ENCODE results near the gene METRN. TPM values are rescaled to one million over a fixed set of nuclear protein-coding genes. Genes with fewer than 3 reads are reported as not detected.

The METRN gene
- 58.6 to 221 TPM (median 196 TPM) in 5 replicates for total RNA-seq (2022; extraction: Qiagen RNA extraction)

DNA sequence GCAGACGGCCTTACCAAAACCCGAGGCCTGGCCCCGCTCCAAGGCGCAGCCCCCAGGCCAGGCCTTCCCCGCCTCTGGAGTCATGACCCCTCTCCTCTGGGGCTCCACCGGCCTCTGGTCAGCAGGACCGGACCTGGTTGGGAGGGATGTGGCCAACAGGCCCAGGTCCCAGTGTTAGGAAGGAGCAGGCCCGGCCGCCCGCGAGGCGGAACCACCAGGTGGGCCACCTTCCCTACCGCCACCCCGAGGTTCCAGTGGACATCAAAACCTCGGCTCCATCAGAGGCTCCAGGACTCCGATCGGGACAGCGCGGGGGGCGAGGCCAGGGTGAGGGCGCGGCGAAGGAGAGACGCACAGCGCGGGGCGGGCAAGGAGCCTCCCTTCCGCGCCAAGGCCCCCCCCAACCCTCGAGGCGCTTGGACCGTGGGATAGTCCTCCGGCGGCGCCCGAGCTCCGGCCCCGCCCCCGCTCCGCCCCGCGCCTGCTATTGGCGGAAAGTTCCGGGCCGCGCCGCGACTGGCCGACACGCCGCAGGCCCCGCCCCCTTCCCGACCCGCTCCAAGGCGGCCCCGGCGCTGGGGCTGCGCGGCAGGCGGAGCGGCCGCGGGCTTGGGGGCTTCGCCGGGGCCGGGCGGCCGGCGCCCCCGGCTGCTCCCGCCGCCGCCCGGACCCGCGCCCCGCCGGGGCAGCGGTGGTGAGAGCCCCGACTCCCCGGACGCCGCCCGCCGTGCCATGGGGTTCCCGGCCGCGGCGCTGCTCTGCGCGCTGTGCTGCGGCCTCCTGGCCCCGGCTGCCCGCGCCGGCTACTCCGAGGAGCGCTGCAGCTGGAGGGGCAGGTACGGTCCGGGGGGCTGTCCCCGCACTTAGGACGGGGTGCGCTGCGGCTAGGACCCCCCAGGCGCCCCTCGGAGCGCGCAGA is at the start of gene METRN:
METRN (plus strand) TSS at position 561 of the 919 bp plus-strand sequence; CDS start at position 733, 172 bp downstream.

DNA sequence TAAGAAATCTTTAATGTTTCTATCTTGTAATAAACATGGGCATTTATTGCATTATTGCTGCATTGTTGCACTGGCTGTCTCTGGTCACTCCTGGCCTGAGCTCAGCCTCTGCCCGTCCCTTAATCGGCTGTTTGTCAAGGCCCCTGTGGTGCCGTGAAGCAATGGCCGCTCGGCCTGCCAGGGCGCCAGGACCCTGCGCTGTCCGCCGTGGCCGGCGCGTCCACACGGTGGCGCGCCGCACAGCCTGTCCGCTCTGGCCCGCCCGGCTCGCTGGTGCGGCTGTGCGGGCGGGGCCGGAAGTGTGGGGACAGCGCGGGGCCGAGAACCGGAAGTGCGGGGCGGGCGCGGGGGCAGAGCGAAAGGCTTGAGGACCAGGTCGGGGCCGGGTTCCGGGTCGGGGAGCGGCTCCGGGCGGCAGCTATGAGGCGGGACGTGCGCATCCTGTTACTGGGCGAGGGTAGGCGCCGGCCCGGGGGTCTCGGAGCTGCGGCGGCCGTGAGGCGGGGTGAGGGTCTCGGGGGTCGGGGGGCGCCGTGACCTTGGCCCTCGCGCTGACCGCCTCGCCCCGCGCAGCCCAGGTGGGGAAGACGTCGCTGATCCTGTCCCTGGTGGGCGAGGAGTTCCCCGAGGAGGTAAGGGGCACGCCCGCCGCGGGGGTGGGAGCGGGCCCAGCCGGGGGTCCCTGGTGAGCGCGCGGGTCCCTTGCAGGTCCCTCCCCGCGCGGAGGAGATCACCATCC is 47.0 kb upstream of the METRN start, which contains the start of gene RHOT2:
RHOT2 (plus strand) TSS at position 353 of the 739 bp plus-strand sequence; CDS start at position 421, 68 bp downstream.

DNA sequence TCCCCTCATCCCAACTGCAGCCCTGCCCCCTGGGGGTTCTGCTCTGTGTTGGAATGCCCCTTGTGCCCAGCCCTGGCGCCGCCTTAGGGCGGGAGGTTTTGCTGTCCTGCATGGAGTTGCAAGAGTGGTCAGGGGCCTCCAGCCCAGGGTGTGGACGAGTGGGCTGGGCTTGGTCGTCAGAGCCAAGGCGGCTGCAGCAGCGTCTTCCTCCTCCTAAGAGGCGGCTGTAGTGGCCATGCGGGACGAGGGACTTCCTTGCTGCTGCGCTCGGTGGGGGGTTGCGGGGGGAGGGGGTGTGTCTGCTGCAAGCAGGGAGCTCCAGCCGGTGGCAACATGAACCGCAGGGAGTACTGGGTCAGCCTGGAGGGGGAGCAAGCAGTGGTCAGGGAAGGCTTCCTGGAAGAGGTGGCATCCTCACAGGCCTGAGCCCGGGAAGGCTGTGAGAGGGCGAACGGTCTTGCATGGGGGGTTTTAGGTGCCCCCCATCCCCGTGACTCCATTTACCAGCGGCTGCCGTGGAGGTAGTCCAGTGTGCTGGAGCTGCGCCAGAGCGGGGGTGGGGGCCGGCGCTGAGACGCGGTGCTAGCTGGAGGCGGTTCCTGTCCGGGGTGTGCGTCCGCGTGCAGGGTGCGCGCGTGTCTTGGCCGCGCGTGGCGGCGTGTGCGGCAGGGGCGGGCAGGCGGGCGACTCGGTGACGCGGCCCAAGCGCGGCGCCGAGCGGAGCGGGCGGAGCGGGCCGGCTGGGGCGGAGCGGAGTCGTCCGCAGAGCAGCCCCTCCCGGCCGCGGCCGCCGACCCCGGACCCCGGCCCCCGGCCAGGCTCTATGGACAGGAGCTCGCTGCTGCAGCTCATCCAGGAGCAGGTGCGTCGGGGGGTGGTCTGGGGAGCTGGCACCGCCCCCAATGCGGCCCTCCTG is 39.7 kb upstream of the METRN start, which contains the start of gene RHBDL1:
RHBDL1 (plus strand) TSS at position 704 of the 916 bp plus-strand sequence; CDS start at position 824, 120 bp downstream.

DNA sequence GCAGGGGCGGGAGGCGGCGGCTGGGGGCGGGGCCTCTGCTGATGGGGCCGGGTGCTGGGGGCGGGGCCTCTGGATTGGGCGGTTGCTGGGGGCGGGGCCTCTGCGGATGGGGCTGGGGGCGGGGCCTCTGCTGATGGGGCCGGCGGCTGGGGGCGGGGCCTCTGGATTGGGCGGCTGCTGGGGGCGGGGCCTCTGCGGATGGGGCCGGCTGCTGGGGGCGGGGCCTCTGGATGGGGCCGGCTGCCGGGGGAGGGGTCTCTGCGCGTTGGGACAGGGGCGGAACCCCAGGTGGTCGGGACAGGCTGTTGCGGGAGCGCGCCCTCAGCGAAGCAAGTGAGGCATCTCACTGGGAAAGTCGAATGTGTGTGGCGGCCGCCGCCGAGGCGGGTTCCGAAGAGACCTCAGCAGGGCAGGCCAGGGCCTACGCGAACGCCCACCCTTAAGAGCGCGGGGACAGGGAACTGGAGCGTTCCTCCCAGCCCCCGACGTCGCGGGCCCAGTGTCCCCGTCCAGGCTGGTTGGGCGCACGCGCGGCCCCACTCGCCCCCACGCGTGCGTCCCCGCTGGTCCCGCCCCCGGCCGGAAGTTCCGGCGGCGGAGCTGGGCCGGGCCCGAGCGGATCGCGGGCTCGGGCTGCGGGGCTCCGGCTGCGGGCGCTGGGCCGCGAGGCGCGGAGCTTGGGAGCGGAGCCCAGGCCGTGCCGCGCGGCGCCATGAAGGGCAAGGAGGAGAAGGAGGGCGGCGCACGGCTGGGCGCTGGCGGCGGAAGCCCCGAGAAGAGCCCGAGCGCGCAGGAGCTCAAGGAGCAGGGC is 34.9 kb upstream of the METRN start, which contains the start of gene STUB1:
STUB1 (plus strand) TSS at position 597 of the 811 bp plus-strand sequence; CDS start at position 713, 116 bp downstream.

DNA sequence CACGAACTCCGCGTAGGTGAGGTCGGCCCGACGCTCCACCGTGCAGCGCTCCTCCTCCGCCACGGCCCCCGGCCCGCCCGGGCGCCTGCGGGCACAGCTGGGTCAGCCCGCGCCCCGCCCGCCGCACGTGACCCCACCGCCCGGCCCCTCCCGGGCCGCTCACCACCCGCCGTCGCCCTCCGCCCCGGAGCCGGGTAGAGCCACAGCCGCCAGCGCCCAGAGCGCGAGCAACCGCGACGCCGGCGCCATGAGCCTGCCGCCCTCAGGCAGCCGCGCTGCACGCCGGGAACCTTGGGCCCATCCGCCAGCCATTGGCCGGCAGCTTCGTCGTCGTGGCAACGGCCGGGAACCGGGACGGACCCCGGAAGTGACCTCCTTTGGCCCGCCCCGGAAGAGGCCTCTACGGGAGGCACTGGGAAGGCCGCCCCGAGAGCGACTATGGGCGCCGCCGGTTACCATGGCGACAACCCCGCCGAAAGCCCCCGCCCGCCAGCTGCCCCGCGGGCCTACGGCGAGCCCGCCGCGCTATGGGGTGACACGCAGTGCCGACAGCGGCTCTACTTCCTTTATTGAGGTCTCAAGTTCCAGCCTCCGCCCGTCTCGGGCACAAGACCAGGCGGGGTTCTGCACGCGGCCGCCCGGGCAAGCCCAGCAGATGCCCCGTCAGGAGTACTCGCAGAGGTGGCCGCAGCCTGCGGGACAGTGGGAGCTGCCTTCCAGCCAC is 30.7 kb upstream of the METRN start, which contains the start of gene JMJD8:
JMJD8 (minus strand) TSS at position 264 of the 724 bp plus-strand sequence; CDS start at position 249, 15 bp downstream.

DNA sequence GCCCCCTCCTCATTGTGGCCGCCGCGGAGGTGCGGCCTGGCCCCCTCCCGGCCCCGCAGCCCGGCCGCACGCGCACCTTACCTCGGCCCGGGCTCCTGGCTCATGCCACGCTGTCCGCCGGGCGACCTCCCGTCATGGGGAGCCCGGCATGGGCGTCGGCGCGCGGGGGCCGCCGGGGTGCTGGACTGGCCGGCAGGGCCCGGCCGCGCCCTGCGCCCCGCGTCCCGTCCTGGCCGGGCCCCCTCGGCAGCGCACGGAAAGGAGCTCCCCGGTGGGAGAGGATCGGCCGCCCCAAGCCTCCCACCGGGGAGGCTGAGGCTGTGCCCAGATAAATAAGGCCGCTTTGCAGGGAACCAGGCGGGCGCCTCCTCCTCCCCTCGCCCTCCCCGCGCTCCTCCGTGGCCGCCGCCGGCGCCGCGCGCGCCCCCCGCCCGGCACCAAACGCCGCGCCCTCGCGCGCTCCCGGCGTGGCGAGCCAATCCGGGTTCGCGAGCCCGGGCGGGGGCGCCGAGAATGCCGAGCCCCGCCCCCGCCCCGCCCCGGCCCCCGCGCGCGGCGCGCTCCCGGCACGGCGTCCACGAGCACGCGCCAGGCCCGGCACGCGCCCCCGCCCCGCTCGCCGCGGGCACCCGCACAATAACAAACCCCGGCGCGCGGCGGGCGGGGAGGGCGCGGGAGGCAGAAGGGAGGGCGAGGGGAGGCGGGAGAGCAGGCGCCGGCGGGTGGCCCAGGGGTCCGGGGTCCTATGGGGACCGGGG is 9.3 kb upstream of the METRN start, which contains the start of gene FBXL16:
FBXL16 (minus strand) TSS at position 371 of the 758 bp plus-strand sequence. CDS start 8,396 bp downstream, outside the sequence.

DNA sequence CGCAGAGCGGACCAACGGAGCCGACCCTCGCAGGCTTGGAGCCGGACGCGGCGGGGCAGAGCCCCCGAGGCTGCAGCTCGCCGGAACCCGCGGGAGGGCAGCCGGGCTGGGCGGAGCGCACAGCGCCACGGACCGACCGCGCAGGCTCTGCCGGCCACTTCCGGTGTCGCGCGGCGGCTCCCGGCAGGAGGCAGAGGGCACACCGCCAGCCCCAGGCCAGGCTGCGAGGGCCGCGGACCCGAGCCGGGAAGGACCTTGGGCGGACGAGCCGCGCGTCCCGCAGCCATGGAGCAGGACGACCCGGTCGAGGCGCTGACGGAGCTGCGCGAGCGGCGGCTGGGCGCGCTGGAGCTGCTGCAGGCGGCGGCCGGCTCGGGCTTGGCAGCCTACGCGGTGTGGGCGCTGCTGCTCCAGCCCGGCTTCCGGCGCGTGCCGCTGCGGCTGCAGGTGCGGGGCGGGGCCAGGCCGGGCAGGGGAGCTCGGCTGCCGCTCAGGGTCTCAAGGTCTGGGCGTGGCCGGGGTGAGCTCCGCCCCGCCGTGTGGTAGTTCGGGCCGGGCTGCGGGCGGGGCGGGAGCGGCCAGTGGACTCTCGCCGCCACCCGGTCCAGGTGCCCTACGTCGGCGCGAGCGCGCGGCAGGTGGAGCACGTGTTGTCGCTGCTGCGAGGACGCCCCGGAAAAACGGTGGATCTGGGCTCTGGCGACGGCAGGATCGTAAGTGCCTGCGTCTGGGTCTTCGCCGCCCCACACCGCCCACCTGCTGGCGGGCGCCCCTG is 6.3 kb downstream of the METRN start, which contains the start of gene ANTKMT:
ANTKMT (plus strand) TSS at position 157 of the 775 bp plus-strand sequence; CDS start at position 286, 129 bp downstream.

DNA sequence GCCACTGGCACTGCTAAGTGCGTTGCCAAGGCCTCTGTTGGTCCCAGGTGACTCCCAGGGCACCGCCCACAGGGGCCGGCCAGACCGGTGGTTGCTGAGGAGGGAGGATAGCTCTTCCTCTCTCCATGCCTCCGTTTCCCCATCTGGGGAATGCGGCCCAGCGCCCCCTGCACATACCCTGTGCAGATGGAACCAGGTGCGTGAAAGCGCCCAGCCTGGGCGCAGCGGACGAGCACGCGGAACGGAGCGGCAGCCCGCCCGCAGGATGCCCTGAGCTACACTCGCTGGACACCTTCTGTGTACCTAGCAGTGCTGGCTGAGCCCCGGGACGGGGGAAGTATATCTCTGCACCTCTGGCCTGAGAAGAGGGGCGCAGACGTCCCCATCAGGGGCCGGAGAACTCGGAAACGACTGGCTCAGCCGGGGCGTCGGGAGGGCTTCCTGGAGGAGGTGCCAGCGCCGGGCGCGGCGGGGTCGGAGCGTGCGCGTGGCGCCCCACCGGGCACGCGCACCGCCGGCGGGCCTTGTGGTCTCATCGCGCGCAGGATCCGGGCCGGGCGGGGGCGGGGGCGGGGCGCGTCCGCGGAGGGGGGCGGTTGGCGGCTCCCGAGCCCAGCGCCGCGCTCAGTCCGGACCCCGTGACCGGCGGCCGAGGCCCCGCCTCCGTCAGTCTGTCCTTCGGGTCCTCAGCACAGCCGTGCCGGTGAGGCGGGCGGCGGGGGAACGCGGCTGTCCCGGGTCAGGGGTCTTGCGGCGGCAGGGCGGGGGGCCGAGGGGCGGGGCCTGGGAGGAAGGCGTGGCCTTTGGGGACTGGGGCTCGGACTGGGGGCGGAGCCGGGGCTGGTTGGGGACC is 11.7 kb downstream of the METRN start, which contains the start of the genes CCDC78 and HAGHL:
CCDC78 (minus strand) TSS at position 6 of the 853 bp plus-strand sequence. CDS start 76 bp downstream, outside the sequence.
HAGHL (plus strand) TSS at position 669 of the 853 bp plus-strand sequence. CDS start 404 bp downstream, outside the sequence.

DNA sequence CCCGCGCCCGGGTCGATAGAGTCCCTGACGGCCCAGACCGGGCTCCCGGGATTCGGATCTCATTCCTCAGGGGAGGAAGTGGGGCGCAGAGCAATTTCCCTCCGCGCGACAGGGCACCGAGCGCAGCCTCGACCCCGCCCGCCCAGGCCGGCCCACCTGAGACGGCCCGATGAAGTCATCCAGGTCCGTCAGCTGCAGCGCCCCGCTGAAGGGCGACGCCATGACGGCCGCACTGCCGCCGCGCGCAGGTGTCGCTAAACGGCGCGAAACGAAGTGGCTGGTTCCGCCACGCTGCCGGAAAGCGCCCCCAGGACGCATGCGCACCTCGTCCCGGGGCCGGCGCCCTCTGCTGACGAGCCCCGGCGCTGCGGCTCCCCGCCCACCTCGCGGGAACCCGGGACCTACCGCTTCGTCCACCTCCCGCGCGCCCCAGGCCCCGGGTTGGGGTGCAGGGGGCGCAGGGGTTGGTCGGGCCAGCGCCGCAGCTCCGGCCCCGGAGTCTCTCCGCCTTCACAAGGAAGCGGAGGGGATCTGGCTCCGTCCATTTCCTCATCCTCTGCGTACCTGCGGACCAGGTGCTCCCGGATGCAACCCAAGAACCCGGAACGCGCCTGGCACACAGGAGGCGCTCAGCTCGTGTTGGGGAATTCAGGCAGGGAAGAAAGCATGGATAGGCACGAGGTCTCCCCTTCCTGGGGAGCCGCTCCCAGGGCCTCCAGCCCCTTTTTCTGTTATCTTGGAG is 26.0 kb downstream of the METRN start, which contains the start of gene CIAO3:
CIAO3 (minus strand) TSS at position 234 of the 742 bp plus-strand sequence; CDS start at position 222, 12 bp downstream.

GRCh38 chr16:760545-761343 is 45.8 kb downstream of the METRN start, which contains the start of gene MSLN:
TSS of gene MSLN (plus strand) at chr16:760734. CDS start at chr16:762681, 1,947 bp downstream.

Other genes with a start within 250 kb of the METRN start
- 50.9 to 69.7 TPM (median 68.7 TPM) in 5 replicates for gene CAPN15, start 187.4 kb upstream of the METRN start, total RNA-seq (2022; extraction: Qiagen RNA extraction)
- gene PRR35, start 154.7 kb upstream of the METRN start, total RNA-seq (2022; extraction: Qiagen RNA extraction): 0.14 to 0.22 TPM (median 0.16 TPM) in 5 replicates
- gene NHLRC4, start 148.1 kb upstream of the METRN start, total RNA-seq (2022; extraction: Qiagen RNA extraction): 0.17 to 0.32 TPM (median 0.23 TPM) in 5 replicates
- 30.4 to 41.6 TPM (median 38.8 TPM) in 5 replicates for gene PIGQ, start 145.2 kb upstream of the METRN start, total RNA-seq (2022; extraction: Qiagen RNA extraction)
- gene RAB40C, start 125.1 kb upstream of the METRN start, total RNA-seq (2022; extraction: Qiagen RNA extraction): 14.8 to 19.3 TPM (median 17.6 TPM) in 5 replicates
- gene WFIKKN1, start 84.1 kb upstream of the METRN start, total RNA-seq (2022; extraction: Qiagen RNA extraction): 0.10 to 0.23 TPM (median 0.18 TPM) in 5 replicates
- gene METTL26, start 78.8 kb upstream of the METRN start, total RNA-seq (2022; extraction: Qiagen RNA extraction): 63.7 to 140 TPM (median 135 TPM) in 5 replicates
- gene MCRIP2, start 73.3 kb upstream of the METRN start, total RNA-seq (2022; extraction: Qiagen RNA extraction): 18.5 to 43.3 TPM (median 40.9 TPM) in 5 replicates
- 18.5 to 27.3 TPM (median 24.3 TPM) in 5 replicates for gene WDR90, start 65.8 kb upstream of the METRN start, total RNA-seq (2022; extraction: Qiagen RNA extraction)
- 70.8 to 97.1 TPM (median 87.4 TPM) in 5 replicates for gene RHOT2, start 47.0 kb upstream of the METRN start, total RNA-seq (2022; extraction: Qiagen RNA extraction)
- gene RHBDL1, start 39.4 kb upstream of the METRN start, total RNA-seq (2022; extraction: Qiagen RNA extraction): 0.63 to 1.6 TPM (median 1.1 TPM) in 5 replicates
- gene STUB1, start 34.7 kb upstream of the METRN start, total RNA-seq (2022; extraction: Qiagen RNA extraction): 79.2 to 127 TPM (median 122 TPM) in 5 replicates
- 73.2 to 80.1 TPM (median 77.6 TPM) in 5 replicates for gene JMJD8, start 30.8 kb upstream of the METRN start, total RNA-seq (2022; extraction: Qiagen RNA extraction)
- 5.3 to 6.9 TPM (median 6.1 TPM) in 5 replicates for gene WDR24, start 24.7 kb upstream of the METRN start, total RNA-seq (2022; extraction: Qiagen RNA extraction)
- gene FBXL16, start 9.3 kb upstream of the METRN start, total RNA-seq (2022; extraction: Qiagen RNA extraction): 11.9 to 16.3 TPM (median 12.7 TPM) in 5 replicates
- 23.4 to 64.7 TPM (median 56.5 TPM) in 5 replicates for gene ANTKMT, start 6.0 kb downstream of the METRN start, total RNA-seq (2022; extraction: Qiagen RNA extraction)
- 5.0 to 6.3 TPM (median 5.8 TPM) in 5 replicates for gene CCDC78, start 11.3 kb downstream of the METRN start, total RNA-seq (2022; extraction: Qiagen RNA extraction)
- 16.0 to 19.2 TPM (median 18.8 TPM) in 5 replicates for gene HAGHL, start 12.0 kb downstream of the METRN start, total RNA-seq (2022; extraction: Qiagen RNA extraction)
- gene CIAO3, start 25.9 kb downstream of the METRN start, total RNA-seq (2022; extraction: Qiagen RNA extraction): 25.8 to 31.1 TPM (median 27.7 TPM) in 5 replicates
- 2.5 to 4.0 TPM (median 3.1 TPM) in 5 replicates for gene MSLN, start 45.6 kb downstream of the METRN start, total RNA-seq (2022; extraction: Qiagen RNA extraction)
- 36.3 to 54.3 TPM (median 50.8 TPM) in 5 replicates for gene RPUSD1, start 73.3 kb downstream of the METRN start, total RNA-seq (2022; extraction: Qiagen RNA extraction)
- 16.6 to 25.7 TPM (median 24.4 TPM) in 5 replicates for gene CHTF18, start 73.5 kb downstream of the METRN start, total RNA-seq (2022; extraction: Qiagen RNA extraction)
- gene GNG13, start 85.6 kb downstream of the METRN start, total RNA-seq (2022; extraction: Qiagen RNA extraction): 0.14 TPM in 1 of 5 replicates, not detected in the others

Measured in A549 treated with Hydrocortisone at 1 μM for 4 hours (cell line).